Endothelial cell of umbilical vein (primary cell): ENCODE results near the gene TPD52L2. TPM values are rescaled to one million over a fixed set of nuclear protein-coding genes. Genes with fewer than 3 reads are reported as not detected.
"Not testable (repeated sequence)": the region's sequence is repeated elsewhere in the genome, so short reads cannot be mapped to it uniquely, and the experiment has no call there.

Source experiments
- BruUV-seq: library from RNA; stranded (reverse); fragments of 400-500 nt; replicated peaks from 2 replicates; lab custom pipeline; 2021; lab: Mats Ljungman, UMichigan
- CTCF ChIA-PET: fragments of 300-600, 350-600 bp; sonication (Branson Sonifier 250); formaldehyde crosslinking; loops from one replicate; lab custom pipeline; 2021; ENCODE audit warnings: antibody characterized with exemption, inconsistent platforms; lab: Charles Lee
- POLR2A ChIA-PET: fragments of 300-600, 350-600 bp; sonication (Branson Sonifier 250); formaldehyde crosslinking; loops from one replicate; lab custom pipeline; 2021; ENCODE audit warnings: antibody characterized with exemption, inconsistent platforms; lab: Charles Lee
- DNase-seq: peaks from one replicate; pipeline ENCODE4 v3.0.0-alpha.2; 2011; ENCODE audit warnings: low read depth, low spot score
- FAIRE-seq: peaks from 2 replicates; lab custom pipeline; 2011; peaks lifted over from hg19 to GRCh38; lab: Jason Lieb, UNC
- H2AFZ ChIP-seq: 2 replicates; pipeline ENCODE4 v1.6.0; 2012; ENCODE audit warnings: low read depth, low read length, control low read depth, inconsistent platforms
- H3K27ac ChIP-seq: 2 replicates; pipeline ENCODE4 v1.5.1; 2011; ENCODE audit warnings: low read depth, mild to moderate bottlenecking, control low read depth, low read length, moderate library complexity; ENCODE audit not compliant: insufficient read depth
- H3K27me3 ChIP-seq, 2 experiments: 2 replicates each; pipeline versions ENCODE4 v1.6.0 to v1.6.1; 2011; ENCODE audit warnings: low read length in 2 of 2, mixed read lengths in 1 of 2; ENCODE audit not compliant: control insufficient read depth in 2 of 2, insufficient read depth in 2 of 2
- H3K36me3 ChIP-seq, 2 experiments: 2 replicates in 1 of 2; 3 replicates in 1 of 2; pipeline ENCODE4 v1.5.1; 2011; ENCODE audit warnings: low read length in 2 of 2, mild to moderate bottlenecking in 1 of 2, moderate library complexity in 1 of 2; ENCODE audit not compliant: control insufficient read depth in 2 of 2, insufficient read depth in 2 of 2; ENCODE audit errors: extremely low read depth in 1 of 2
- H3K4me1 ChIP-seq: 3 replicates; pipeline ENCODE4 v1.5.1; 2011; ENCODE audit warnings: mild to moderate bottlenecking, low read length; ENCODE audit not compliant: control insufficient read depth, insufficient read depth; ENCODE audit errors: extremely low read depth
- H3K4me2 ChIP-seq: 2 replicates; pipeline ENCODE4 v1.6.1; 2011; ENCODE audit warnings: low read length, control low read depth, mixed read lengths; ENCODE audit not compliant: insufficient read depth
- H3K4me3 ChIP-seq, 3 experiments: fragments of 200-600 bp in 1 of 3; sonication (generic), shearing (Covaris generic) in 1 of 3; replicated peaks in 1 of 3; 2 replicates each; pipeline ENCODE4 v1.5.1; 2011 to 2016; ENCODE audit warnings: control low read depth in 3 of 3, low read length in 3 of 3, mild to moderate bottlenecking in 2 of 3, inconsistent platforms in 1 of 3, low read depth in 1 of 3, moderate library complexity in 1 of 3; ENCODE audit not compliant: insufficient read depth in 1 of 3
- H3K79me2 ChIP-seq: 2 replicates; pipeline ENCODE4 v1.6.0; 2012; ENCODE audit warnings: low read length, inconsistent platforms; ENCODE audit not compliant: control insufficient read depth, insufficient read depth
- H3K9ac ChIP-seq: replicated peaks from 2 replicates; pipeline ENCODE3; 2011; ENCODE audit warnings: low read length, control low read depth; ENCODE audit not compliant: insufficient read depth; ENCODE audit errors: extremely low read depth
- H3K9me1 ChIP-seq: replicated peaks from 3 replicates; pipeline ENCODE4 v1.6.0; 2011; ENCODE audit warnings: mild to moderate bottlenecking, low read length; ENCODE audit not compliant: control insufficient read depth, insufficient read depth; ENCODE audit errors: extremely low read depth
- H3K9me3 ChIP-seq: replicated peaks from 2 replicates; pipeline ENCODE4 v1.5.1; 2012; ENCODE audit warnings: low read length, inconsistent platforms; ENCODE audit not compliant: control insufficient read depth, insufficient read depth
- H4K20me1 ChIP-seq: replicated peaks from 2 replicates; pipeline ENCODE3; 2011; ENCODE audit warnings: mild to moderate bottlenecking, low read length; ENCODE audit not compliant: control insufficient read depth, insufficient read depth; ENCODE audit errors: extremely low read depth
- EZH2 ChIP-seq: IDR thresholded peaks from 2 replicates; pipeline ENCODE4 v1.6.1; 2012; ENCODE audit warnings: borderline replicate concordance, low read depth, mild to moderate bottlenecking, moderate library complexity, low read length, inconsistent platforms; ENCODE audit not compliant: severe bottlenecking
- FOS ChIP-seq: IDR thresholded peaks from 2 replicates; pipeline ENCODE4 v1.6.1; 2011; ENCODE audit warnings: mild to moderate bottlenecking, low read length, moderate library complexity, borderline replicate concordance; ENCODE audit not compliant: insufficient read depth
- GATA2 ChIP-seq: IDR thresholded peaks from 2 replicates; pipeline ENCODE4 v1.7.0; 2011; ENCODE audit warnings: low read depth, mild to moderate bottlenecking, moderate library complexity, mixed read lengths, low read length; ENCODE audit not compliant: insufficient read length, insufficient read depth
- JUN ChIP-seq: IDR thresholded peaks from 2 replicates; pipeline ENCODE4 v1.6.1; 2011; ENCODE audit warnings: borderline replicate concordance, low read depth; ENCODE audit not compliant: insufficient read length, insufficient read depth
- MYC ChIP-seq: IDR thresholded peaks from one replicate; pipeline ENCODE4 v1.6.1; 2011; ENCODE audit warnings: mild to moderate bottlenecking, low read depth, low read length
- POLR2A ChIP-seq: IDR thresholded peaks from 2 replicates; pipeline ENCODE4 v1.6.1; 2012; ENCODE audit warnings: low read depth, mild to moderate bottlenecking, control low read depth, low read length
- POLR2AphosphoS5 ChIP-seq: IDR thresholded peaks from 2 replicates; pipeline ENCODE4 v1.6.1; 2012; ENCODE audit warnings: low read depth, mild to moderate bottlenecking, control low read depth, low read length, moderate library complexity; ENCODE audit not compliant: insufficient read depth
- dilution Hi-C: fragments of 300-500 bp; cut with MboI; formaldehyde crosslinking; loops from one replicate; pipeline ENCODE4 v1.15.0; 2019; ENCODE audit warnings: low sequenced_read_pairs; ENCODE audit not compliant: extremely low pct_ligation_motif_present
- intact Hi-C: fragments of 100-400 bp; cut with micrococcal nuclease; formaldehyde crosslinking; loops from one replicate; pipeline ENCODE4 v1.10.0; 2022
- polyA plus RNA-seq, 4 experiments: library from polyadenylated mRNA; depleted of rRNA in 3 of 4; stranded (reverse) in 3 of 4; unstranded in 1 of 4; fragments of >200 nt; gene quantifications; 2 replicates each; pipeline versions ENCODE4 v1.2.1 to v1.2.3, GENCODE V29; 2011 to 2012; ENCODE audit warnings: missing spikeins in 1 of 4
- total RNA-seq: library from RNA; stranded (reverse); gene quantifications from 2 replicates; pipeline ENCODE4 v1.2.3, GENCODE V29; 2021
- TF ChIP-seq, protein P1 (sequence below): IDR thresholded peaks from 2 replicates; pipeline ENCODE4 v1.6.1; 2011; ENCODE audit not compliant: insufficient read depth, insufficient read length
- TF ChIP-seq, protein P2 (sequence below), 2 donors: IDR thresholded peaks; 1 replicate in 1 of 2; 2 replicates in 1 of 2; pipeline ENCODE4 v1.5.1; 2011; ENCODE audit warnings: low read length in 2 of 2, mild to moderate bottlenecking in 2 of 2, moderate library complexity in 2 of 2, control low read depth in 1 of 2, inconsistent platforms in 1 of 2, low read depth in 1 of 2; ENCODE audit not compliant: insufficient read depth in 1 of 2; ENCODE audit errors: extremely low read depth in 1 of 2

Gene TPD52L2
- total and polyA plus RNA-seq, 2 donors (not counting 3 experiments of a cell fraction or from before 2014, with no cell fraction given) = 123 to 142 TPM

DNA sequence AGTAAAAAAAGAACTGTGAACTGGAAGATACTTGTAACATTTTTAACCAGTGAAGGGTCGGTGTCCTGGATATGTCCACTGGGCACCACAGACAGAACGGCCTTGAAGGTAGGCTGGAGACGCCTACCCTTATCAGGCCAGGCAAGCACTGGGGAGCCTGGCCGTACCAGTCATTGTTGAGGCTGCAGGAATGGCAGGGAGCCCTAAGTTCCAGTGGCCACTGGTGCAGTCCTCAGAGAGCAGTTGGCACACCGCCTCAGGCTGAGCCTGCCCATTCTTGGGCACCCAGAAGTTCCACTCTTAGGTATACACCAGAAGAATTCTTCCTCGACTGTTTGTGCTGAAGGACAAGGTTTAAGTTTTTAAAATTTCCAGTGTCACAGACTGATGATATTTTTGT lies 50.4 kb downstream of the TPD52L2 start:
- no peaks in the 10 kb centered on the region for H4K20me1 ChIP-seq
- H3K9ac ChIP-seq = no peak overlapping the region
- ChIA-PET CTCF (interaction anchor here (1.5 kb wide), 1 partner anchor 58 kb away, joined by 5 read pairs; no protein-coding TSS in a partner anchor), POLR2A (no interaction called here)
- H2AFZ ChIP-seq = no peak overlapping the region
- H3K36me3 ChIP-seq = peaks cover 0 to 6% of the 10 kb centered on the region in 2 experiments
- H3K9me1 ChIP-seq = no peaks in the 10 kb centered on the region
- dilution Hi-C loops (no loop called here), intact Hi-C loops (no loop called here)
- H3K27ac ChIP-seq = no peak overlapping the region
- H3K4me1 ChIP-seq = no peaks in the 10 kb centered on the region
- no peaks in the 10 kb centered on the region for H3K9me3 ChIP-seq
- H3K79me2 ChIP-seq = peaks cover 85% of the 10 kb centered on the region
- H3K27me3 ChIP-seq = no peaks in the 10 kb centered on the region
- DNase-seq (no peak), FAIRE-seq (no peak)
- H3K4me2 ChIP-seq = no peak overlapping the region
- BruUV-seq = no TSS peak
- H3K4me3 ChIP-seq = no peak overlapping the region
- TF ChIP-seq POLR2A = no peak
- no peak for TF ChIP-seq POLR2AphosphoS5
- no peak for TF ChIP-seq EZH2
- TF ChIP-seq FOS = no peak
- no peak for TF ChIP-seq MYC
- TF ChIP-seq, protein P1, sequence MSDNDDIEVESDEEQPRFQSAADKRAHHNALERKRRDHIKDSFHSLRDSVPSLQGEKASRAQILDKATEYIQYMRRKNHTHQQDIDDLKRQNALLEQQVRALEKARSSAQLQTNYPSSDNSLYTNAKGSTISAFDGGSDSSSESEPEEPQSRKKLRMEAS = no peak
- no peak for TF ChIP-seq JUN
- TF ChIP-seq GATA2 = no peak
- TF ChIP-seq, protein P2, sequence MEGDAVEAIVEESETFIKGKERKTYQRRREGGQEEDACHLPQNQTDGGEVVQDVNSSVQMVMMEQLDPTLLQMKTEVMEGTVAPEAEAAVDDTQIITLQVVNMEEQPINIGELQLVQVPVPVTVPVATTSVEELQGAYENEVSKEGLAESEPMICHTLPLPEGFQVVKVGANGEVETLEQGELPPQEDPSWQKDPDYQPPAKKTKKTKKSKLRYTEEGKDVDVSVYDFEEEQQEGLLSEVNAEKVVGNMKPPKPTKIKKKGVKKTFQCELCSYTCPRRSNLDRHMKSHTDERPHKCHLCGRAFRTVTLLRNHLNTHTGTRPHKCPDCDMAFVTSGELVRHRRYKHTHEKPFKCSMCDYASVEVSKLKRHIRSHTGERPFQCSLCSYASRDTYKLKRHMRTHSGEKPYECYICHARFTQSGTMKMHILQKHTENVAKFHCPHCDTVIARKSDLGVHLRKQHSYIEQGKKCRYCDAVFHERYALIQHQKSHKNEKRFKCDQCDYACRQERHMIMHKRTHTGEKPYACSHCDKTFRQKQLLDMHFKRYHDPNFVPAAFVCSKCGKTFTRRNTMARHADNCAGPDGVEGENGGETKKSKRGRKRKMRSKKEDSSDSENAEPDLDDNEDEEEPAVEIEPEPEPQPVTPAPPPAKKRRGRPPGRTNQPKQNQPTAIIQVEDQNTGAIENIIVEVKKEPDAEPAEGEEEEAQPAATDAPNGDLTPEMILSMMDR (IDR thresholded peaks at IDR 0.05; ENCODE audit: extremely low read depth in 1 of 2, insufficient read depth in 1 of 2, low read depth in 1 of 2, low read length in 2 of 2) = no peak

DNA sequence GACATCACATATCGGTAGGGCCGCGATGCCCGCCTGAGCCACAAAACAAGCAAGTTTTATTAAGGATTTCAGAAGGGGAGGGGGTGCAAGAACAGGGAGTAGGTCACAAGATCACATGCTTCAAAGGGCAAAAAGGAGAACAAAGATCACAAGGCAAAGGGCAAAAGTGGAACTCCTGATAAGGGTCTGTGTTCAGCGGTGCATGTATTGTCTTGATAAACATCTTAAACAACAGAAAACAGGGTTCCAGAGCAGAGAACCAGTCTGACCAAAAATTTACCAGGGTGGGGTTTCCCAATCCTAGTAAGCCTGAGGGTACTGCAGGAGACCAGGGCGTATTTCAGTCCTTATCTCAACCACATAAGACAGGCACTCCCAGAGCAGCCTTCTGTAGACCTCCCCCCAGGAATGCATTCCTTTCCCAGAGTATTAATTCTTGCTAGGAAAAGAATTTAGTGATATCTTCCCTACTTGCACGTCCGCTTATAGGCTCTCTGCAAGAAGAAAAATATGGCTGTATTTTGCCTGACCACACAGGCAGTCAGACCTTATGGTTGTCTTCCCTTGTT lies 51.4 kb downstream of the TPD52L2 start:
- H3K9me1 ChIP-seq, BruUV-seq, dilution Hi-C loops, H3K4me2 ChIP-seq, H3K36me3 ChIP-seq, H3K27me3 ChIP-seq, H3K27ac ChIP-seq, DNase-seq, H3K4me3 ChIP-seq, FAIRE-seq, H3K9me3 ChIP-seq, H3K9ac ChIP-seq, H4K20me1 ChIP-seq, H3K4me1 ChIP-seq, intact Hi-C loops, POLR2A ChIA-PET, H2AFZ ChIP-seq: not testable (repeated sequence)
- peaks cover 83% of the 10 kb centered on the region for H3K79me2 ChIP-seq
- CTCF ChIA-PET = interaction anchor here (1.7 kb wide), 1 partner anchor 17 kb away, joined by 3 read pairs; no protein-coding TSS in a partner anchor
